OCI-LY7 (cell line): ENCODE data around the gene ZNF497. TPM values are rescaled to one million over a fixed set of nuclear protein-coding genes. Genes with fewer than 3 reads are reported as not detected.

Experiments
- BruUV-seq: library from RNA; stranded (reverse); fragments of 400-500 nt; replicated peaks from 2 replicates; lab custom pipeline; 2021; lab: Mats Ljungman, UMichigan
- CTCF ChIA-PET: fragments of 300-600 bp; sonication (Branson Sonifier 250); formaldehyde crosslinking; loops from one replicate; lab custom pipeline; 2022; ENCODE audit warnings: antibody characterized with exemption; ENCODE audit not compliant: unreplicated experiment; lab: Charles Lee
- POLR2A ChIA-PET: fragments of 300-600 bp; sonication (Branson Sonifier 250); formaldehyde crosslinking; loops from one replicate; lab custom pipeline; 2022; ENCODE audit warnings: antibody characterized with exemption; lab: Charles Lee
- DNase-seq: peaks from one replicate; pipeline ENCODE4 v3.0.0-alpha.2; 2015; ENCODE audit warnings: low spot score
- H2AFZ ChIP-seq: fragments of 200-600 bp; sonication (generic), shearing (Covaris generic); 2 replicates; pipeline ENCODE4 v1.6.1; 2014; ENCODE audit warnings: mild to moderate bottlenecking, antibody characterized with exemption, low read length, moderate library complexity
- H3K27ac ChIP-seq: fragments of 200-600 bp; sonication (generic); 2 replicates; pipeline ENCODE4 v1.5.1; 2014; ENCODE audit warnings: mixed run types, low read depth, mild to moderate bottlenecking, moderate library complexity, low read length, inconsistent platforms; ENCODE audit not compliant: poor library complexity, severe bottlenecking
- H3K36me3 ChIP-seq: fragments of 200-600 bp; sonication (generic); 2 replicates; pipeline ENCODE4 v1.6.1; 2014; ENCODE audit warnings: mild to moderate bottlenecking, antibody characterized with exemption, low read length, moderate library complexity, mixed read lengths; ENCODE audit not compliant: insufficient read depth
- H3K4me1 ChIP-seq: fragments of 200-600 bp; sonication (generic); 2 replicates; pipeline ENCODE4 v1.5.1; 2014; ENCODE audit warnings: mild to moderate bottlenecking, low read length; ENCODE audit not compliant: insufficient read depth, poor library complexity, severe bottlenecking
- H3K4me2 ChIP-seq: fragments of 200-600 bp; sonication (generic); 2 replicates; pipeline ENCODE4 v1.6.1; 2014; ENCODE audit warnings: mild to moderate bottlenecking, low read length
- H3K4me3 ChIP-seq: fragments of 200-600 bp; sonication (generic); 2 replicates; pipeline ENCODE4 v1.5.1; 2014; ENCODE audit warnings: mild to moderate bottlenecking, low read depth, low read length; ENCODE audit not compliant: poor library complexity, severe bottlenecking
- H3K79me2 ChIP-seq: fragments of 200-600 bp; sonication (generic); 2 replicates; pipeline ENCODE4 v1.6.1; 2016; ENCODE audit warnings: low read depth, mild to moderate bottlenecking, low read length, moderate library complexity, mixed read lengths; ENCODE audit not compliant: insufficient read depth
- H3K9me2 ChIP-seq: fragments of 200-600 bp; sonication (generic); 2 replicates; pipeline ENCODE4 v1.6.1; 2016; ENCODE audit warnings: mild to moderate bottlenecking, low read length, mixed read lengths; ENCODE audit not compliant: insufficient read depth
- H3K9me3 ChIP-seq: fragments of 200-600 bp; sonication (generic); 2 replicates; pipeline ENCODE4 v1.6.1; 2014; ENCODE audit warnings: mild to moderate bottlenecking, mixed run types, low read length, mixed read lengths
- H4K20me1 ChIP-seq: fragments of 200-600 bp; sonication (generic); 2 replicates; pipeline ENCODE4 v1.6.1; 2014; ENCODE audit warnings: mild to moderate bottlenecking, antibody characterized with exemption, low read length, moderate library complexity, mixed read lengths; ENCODE audit not compliant: insufficient read depth
- CTCF ChIP-seq: fragments of 200-600 bp; sonication (generic); conservative IDR thresholded peaks from 2 replicates; pipeline ENCODE4 v1.5.1; 2014; ENCODE audit warnings: mild to moderate bottlenecking, antibody characterized with exemption, low read length, moderate library complexity, mixed read lengths
- EZH2phosphoT487 ChIP-seq: fragments of 200-600 bp; sonication (generic); IDR thresholded peaks from 2 replicates; pipeline ENCODE4 v1.6.1; 2018; ENCODE audit warnings: low read depth, borderline replicate concordance, mild to moderate bottlenecking, mixed run types, antibody characterized with exemption, low read length, moderate library complexity, mixed read lengths
- intact Hi-C: fragments of 100-400 bp; cut with micrococcal nuclease; formaldehyde crosslinking; loops from one replicate; pipeline ENCODE4 v1.10.0; 2022; ENCODE audit not compliant: unreplicated experiment
- total RNA-seq, 2 experiments: library from RNA; depleted of rRNA in 1 of 2; stranded (reverse); fragments of >200 nt in 1 of 2; shearing (Covaris generic) in 1 of 2; gene quantifications; 2 replicates each; pipeline ENCODE4 v1.2.3, GENCODE V29; 2014 to 2022

ZNF497 gene
- total RNA-seq, 2 experiments from 2014 or later, result 3.6 to 6.1 TPM

GRCh38 chr19:58318297-58318696, 44.3 kb downstream of the ZNF497 start:
- intact Hi-C loops, result no loop called here
- Histone ChIP-seq H3K36me3 (peaks cover 24% of the 10 kb centered on the region), H2AFZ (no peak overlapping the region), H3K27ac (no peak overlapping the region), H4K20me1 (no peaks in the 10 kb centered on the region), H3K4me1 (no peaks in the 10 kb centered on the region), H3K4me3 (no peak overlapping the region), H3K9me2 (no peaks in the 10 kb centered on the region), H3K9me3 (no peaks in the 10 kb centered on the region), H3K79me2 (no peaks in the 10 kb centered on the region), H3K4me2 (no peak overlapping the region)
- TF ChIP-seq CTCF (no peak), EZH2phosphoT487 (no peak)
- POLR2A ChIA-PET, result no interaction called here
- no peak for DNase-seq
- BruUV-seq, result no TSS peak
- CTCF ChIA-PET, result no interaction called here

GRCh38 chr19:58317476-58318072, 45.0 kb downstream of the ZNF497 start:
- H3K4me2 ChIP-seq, result no peak overlapping the region
- ChIA-PET CTCF (no interaction called here), POLR2A (no interaction called here)
- no peaks in the 10 kb centered on the region for H3K4me1 ChIP-seq
- H4K20me1 ChIP-seq, result no peaks in the 10 kb centered on the region
- BruUV-seq, result no TSS peak
- H3K4me3 ChIP-seq, result no peak overlapping the region
- H3K36me3 ChIP-seq, result peaks cover 31% of the 10 kb centered on the region
- H3K27ac ChIP-seq, result no peak overlapping the region
- H2AFZ ChIP-seq, result no peak overlapping the region
- no peaks in the 10 kb centered on the region for H3K79me2 ChIP-seq
- TF ChIP-seq CTCF, result no peak
- no peak for TF ChIP-seq EZH2phosphoT487
- peak; percentile 36 for DNase-seq
- no peaks in the 10 kb centered on the region for H3K9me3 ChIP-seq
- intact Hi-C loops, result no loop called here
- no peaks in the 10 kb centered on the region for H3K9me2 ChIP-seq

GRCh38 chr19:58315580-58315979, 47.0 kb downstream of the ZNF497 start:
- H2AFZ ChIP-seq, result no peak overlapping the region
- no peak overlapping the region for H3K4me3 ChIP-seq
- H3K4me1 ChIP-seq, result no peaks in the 10 kb centered on the region
- TF ChIP-seq EZH2phosphoT487 (no peak), CTCF (no peak)
- H4K20me1 ChIP-seq, result no peaks in the 10 kb centered on the region
- intact Hi-C loops, result no loop called here
- H3K79me2 ChIP-seq, result no peaks in the 10 kb centered on the region
- no peak overlapping the region for H3K4me2 ChIP-seq
- ChIA-PET CTCF (no interaction called here), POLR2A (no interaction called here)
- no peak for DNase-seq
- H3K36me3 ChIP-seq, result peaks cover 47% of the 10 kb centered on the region
- no peaks in the 10 kb centered on the region for H3K9me3 ChIP-seq
- no peaks in the 10 kb centered on the region for H3K9me2 ChIP-seq
- no peak overlapping the region for H3K27ac ChIP-seq
- BruUV-seq, result no TSS peak
